AG20443 (cell line): Measurements from ENCODE around the gene GSK3A.
"Not testable (repeated sequence)": the region's sequence is repeated elsewhere in the genome, so short reads cannot be mapped to it uniquely, and the experiment has no call there.

Experiments
- DNase-seq: peaks from one replicate; pipeline ENCODE4 v3.0.0; 2012; ENCODE audit warnings: low spot score, mixed read lengths

Gene GSK3A

DNA sequence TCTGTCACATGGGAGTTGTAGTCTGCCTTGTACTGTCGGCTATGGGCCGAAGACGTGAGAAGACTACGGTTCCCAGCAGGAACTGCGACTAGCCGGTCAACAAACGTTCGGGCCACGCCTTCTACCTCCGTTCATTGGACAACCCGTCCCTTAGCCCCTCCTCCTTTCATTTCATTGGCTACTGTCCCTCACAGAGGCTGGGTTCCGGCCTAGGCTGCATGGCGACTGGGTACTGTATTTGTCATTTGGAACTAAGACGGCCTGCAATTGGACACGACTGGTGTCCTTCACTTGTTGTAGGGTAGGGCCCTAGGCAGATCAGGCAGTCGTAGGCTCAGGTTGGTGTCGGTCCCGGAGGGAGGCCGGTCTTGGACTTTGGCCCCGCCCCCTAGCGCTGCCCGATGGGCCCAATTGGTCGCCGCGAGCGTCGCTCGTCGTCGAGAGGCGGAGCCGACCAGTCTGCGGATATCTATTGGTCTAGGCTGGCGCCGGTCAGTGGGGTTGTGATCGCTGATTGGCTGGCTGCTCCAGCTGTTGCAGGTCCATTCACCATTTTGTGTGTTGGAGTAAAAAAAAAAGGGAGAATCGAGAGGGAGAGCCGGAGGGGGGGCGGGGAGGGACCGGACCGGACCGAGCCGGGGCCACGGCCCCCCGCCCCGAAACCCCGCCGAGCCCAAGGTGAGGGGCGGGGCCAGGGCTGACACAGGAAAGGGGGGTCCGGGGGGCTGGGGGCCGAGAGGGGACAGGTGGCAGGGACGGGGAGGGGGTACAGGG is 26.5 kb upstream of the GSK3A start, which contains the start of gene CIC:
CIC (plus strand) TSS at position 549 of the 774 bp plus-strand sequence. CDS start 2,532 bp downstream, outside the sequence.
- peak; percentile 94 for DNase-seq

DNA sequence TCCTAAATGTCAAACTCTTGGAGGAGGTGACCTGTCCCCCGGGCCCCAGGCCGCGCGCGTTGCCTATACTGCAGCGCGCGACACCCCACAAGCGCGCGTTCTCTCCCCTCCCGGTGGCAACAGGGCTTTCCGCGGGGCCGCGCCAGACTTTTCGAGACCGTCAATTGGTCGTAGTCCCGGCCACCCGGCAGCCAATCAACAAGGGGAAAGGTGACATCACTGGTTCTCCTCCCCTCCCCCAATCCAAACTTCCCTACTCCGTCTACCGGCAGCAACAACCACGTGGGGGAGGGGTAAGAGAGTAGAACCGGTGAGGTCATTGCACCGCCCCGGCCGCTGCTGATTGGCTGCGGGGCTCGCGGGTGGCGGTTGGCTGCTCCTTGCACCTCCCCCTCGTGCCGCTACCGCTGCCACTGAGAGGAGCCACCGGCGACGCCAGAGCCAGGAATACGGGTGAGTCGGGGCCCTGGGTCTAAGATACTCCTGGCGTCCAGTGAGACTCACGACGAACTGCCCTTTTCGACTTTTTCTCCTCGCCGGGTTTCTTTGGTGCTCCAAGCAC is 25.8 kb upstream of the GSK3A start:
- DNase-seq = peak; percentile 90

DNA sequence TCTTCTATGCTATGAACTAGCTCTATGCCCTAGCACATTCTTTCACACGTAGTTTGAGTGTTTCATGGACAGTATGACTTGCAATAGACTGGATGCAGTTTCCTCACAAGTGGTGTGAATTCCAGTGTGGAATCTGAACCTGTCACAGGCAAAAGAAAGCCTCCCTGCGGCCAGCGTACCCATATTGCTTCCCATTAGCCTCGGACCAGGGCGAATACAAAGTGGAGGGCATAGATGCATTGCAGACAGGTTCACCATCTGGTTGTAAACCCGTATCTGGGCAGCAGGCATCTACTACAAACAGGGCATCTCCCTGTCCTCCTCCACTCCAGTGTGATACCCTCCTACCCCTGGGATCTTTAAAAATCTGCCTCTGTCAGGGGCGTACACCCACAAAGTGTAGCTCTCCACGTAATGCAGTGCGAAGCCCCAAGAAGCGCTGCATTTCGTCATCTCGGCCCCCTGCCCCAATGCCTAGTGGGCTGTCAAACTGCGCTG is 25.3 kb upstream of the GSK3A start:
- DNase-seq = no peak

DNA sequence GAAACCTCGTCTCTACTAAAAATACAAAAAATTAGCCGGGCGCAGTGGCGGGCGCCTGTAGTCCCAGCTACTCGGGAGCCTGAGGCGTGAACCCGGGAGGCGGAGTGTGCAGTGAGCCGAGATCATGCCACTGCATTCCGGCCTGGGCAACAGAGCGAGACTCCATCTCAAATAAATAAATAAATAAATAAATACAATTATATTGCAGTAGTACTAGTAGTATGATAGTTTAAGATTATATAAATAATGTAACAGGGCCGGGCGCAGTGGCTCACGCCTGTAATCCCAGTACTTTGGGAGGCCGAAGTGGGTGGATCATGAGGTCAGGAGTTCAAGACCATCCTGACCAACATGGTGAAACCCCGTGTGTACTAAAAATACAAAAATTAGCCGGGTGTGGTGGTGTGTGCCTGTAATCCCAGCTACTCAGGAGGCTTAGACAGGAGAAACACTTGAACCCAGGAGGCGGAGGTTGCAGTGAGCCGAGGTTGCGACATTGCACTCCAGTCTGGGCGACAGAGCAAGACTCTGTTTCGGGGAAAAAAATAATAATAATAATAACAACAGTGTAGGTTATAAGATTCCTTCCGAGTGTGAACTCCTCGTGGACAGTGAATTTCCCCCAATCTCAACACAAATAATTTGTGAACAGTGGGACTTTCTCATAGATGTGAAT is 24.7 kb upstream of the GSK3A start:
- not testable (repeated sequence) for DNase-seq

- DNase-seq = not testable (repeated sequence)
These were observed 23.7 kb upstream of the GSK3A start for GRCh38 chr19:42266105-42266504.

DNA sequence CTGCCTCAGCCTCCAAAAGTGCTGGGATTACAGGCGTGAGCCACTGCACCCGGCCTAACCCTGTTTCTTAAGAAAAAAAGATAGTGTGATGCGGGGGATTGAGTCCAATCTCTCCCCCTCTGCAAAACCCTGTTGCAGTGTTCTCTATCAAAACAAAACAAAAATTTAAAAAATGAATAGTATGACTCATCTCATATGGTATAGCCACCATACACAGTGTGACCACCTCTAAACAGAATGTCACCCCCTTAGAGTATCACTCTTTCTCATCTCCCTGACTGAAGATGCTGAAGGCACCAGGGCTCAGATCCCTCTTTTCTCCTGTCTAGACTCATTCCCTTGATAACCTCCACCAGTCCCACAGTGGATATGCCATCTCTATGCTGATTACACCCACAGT is 19.4 kb upstream of the GSK3A start:
- DNase-seq = no peak

GRCh38 chr19:42257842-42258241 is 15.4 kb upstream of the GSK3A start:
- not testable (repeated sequence) for DNase-seq

DNA sequence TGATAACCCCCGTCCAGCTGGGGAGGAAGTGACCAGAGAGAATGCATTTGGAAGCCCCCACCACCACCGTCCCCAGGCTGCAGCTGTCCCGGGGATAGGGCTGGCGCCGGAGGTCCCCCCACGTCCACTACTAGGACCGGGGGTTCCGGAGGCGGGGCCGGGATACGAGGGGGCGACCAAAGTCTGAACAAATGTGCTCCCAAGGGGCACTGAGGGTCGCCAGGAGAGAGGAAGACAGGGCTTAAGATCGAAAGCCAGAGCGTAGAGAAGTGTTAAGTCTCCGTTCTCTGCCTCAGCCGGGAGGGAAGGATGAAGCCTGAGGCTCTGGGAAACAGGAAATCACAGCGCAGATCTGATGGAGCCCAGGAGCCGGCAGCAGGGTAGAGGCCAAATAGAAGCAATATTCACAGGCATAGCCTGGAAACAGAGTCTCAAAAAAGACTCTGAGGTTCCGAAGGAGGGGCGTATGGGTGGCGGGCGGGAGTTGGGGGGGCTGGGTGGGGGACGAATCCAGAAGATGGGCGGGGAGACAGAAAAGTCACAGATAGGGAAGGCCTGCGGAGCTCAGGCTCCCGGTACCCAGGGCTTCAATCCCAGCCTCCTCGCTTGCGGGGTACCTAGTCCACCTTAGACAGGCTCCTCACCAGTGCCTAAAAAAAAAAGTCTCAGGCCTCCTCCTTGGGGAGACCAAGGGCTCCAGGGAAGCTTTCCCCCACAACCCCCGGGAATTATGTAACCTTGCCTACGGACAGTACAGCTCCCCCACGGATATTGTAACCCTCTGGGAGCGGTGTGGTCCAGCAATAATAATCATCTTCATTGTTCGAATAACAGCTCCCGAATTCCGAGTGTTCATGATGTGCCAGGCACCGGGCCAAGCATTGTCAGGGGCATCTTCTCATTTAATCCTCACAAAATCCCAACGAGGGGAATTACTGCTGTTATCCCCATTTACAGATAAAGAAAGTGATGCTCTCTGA is 13.7 kb upstream of the GSK3A start:
- peak; percentile 35 for DNase-seq

- peak; percentile 96 for DNase-seq
These were observed 12.7 kb upstream of the GSK3A start, which contains the start of gene ERF for GRCh38 chr19:42254850-42255765. TSS of gene ERF (minus strand) at chr19:42255128. CDS start at chr19:42254999, 129 bp downstream.

DNA sequence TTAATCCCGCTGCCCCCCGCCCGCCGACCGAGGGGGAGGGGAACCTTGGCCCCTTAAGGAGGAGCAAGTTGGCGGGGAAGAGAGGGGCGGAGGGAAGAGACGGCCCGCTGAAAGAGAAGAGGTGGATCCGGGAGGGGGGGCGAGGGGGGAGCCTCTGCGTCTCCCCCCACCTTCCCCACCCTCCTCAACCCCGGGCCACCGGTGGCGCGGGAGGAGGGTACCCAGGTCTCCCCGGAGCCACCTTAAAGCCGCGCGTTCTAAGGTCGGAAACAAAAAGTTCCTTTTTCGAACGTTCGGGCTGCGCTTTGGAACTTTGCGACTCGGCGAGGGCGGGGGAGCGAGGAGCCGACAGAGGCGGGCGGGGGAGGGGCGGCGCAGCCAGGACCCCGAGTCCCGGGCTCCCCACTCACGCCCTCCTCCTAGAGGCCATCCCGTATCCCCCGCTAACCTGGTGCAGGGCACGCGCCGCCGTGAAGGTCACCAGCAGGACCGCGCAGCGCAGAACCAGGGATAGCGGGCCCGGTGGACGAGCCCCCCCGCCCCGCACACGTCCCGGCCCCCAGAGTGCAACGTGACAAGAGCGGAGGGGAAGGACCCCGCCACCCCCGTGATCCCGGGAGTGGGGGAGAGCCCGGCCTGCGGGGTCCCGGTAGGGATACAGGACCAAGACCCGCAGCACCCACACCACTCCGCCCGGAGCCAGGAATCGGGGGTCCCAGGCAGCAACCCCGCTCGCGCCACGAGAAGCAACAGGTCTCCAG is 11.9 kb upstream of the GSK3A start:
- peak; percentile 37 for DNase-seq

- peak; percentile 53 for DNase-seq
These were observed 11.1 kb upstream of the GSK3A start for GRCh38 chr19:42253245-42254088.

DNA sequence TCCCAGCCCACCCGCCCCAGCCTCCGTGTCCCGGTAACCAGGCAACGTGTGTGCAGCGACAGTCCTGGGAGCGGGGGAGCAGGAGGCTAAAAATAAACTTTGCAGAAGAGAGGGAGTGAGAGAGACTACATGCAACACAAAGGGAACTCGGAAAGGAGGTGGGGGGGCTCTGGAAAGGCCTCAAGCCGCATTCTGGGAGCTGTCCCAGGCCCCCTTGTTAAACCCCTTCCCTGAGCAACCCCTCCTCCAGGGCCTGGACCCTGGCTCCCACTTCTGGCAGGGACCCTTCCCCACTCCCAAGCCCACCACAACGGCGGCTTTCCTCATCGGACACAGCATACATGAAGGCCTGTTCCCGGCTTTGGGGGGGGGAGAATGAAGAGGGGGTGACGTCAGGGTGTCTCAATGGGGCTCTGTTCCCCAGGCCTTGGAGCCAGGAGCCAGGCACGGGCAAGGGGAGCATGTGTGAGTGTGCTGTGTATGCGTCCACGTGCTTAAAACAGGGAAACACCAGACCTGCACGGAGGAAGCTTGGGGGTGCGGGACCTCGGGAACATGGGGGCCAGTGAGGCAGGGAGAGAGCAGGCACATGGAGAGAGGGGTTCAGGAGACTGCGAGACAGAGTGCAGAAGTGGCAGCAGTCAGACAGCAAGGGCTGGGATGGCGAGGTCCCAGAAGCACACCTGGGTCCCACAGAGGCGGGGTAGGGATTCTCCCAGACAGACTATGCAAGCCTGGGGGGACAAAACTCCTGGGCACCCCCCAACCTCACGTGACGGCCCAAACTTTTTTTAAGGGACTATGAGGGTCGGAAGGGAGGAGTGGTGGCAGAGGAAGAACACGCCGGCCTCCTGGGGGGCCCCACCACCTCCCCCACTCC is 10.2 kb upstream of the GSK3A start:
- DNase-seq = peak; percentile 41

GRCh38 chr19:42251572-42252358 is 9.4 kb upstream of the GSK3A start:
- no peak for DNase-seq

GRCh38 chr19:42250666-42251531 is 8.5 kb upstream of the GSK3A start:
- peak; percentile 62 for DNase-seq

DNA sequence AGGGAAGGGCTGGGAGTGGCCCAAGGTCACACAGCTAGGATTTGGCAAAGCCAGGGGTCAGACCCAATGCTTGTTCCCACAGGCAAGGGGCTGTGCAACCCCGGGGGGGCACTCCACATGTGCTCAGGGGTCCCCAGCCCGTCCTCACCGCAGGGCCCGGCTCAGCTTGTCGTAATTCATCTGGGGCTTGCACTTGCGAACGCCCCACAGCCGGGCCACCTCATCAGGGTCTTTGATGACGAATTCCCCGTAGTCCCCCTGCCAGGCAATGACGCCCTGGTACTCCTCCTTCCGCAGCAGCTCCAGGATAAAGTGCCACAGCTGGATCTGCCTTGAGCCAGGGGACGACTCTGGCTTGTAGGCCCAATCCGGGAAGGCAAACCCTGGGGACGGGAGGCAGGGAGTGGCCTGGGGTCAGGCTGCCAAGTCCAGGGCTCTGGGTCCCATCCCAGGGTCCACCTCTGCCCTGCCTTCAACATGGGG is 7.8 kb upstream of the GSK3A start:
- no peak for DNase-seq

DNA sequence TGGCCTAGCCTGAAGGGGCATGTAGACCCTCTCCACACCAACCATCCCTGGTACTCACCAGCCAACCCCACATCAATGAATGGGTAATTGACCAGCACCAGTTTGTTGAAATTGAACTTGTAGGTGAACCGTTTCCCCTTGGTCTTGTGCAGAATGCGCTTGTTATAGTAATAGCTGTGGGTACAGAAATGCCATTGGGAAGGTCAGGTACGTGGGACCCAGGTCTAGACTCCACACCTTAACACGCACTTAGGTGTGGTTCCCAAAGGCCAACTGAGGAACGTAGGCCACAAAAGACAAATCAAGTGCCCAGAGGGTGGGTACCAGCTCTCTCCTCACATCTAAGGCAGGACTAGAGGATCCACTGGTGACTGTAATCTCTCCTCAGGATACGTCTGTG is 7.4 kb upstream of the GSK3A start:
- DNase-seq = no peak
